ENCODE results near the gene RTRAF.

RTRAF gene

GRCh38 chr14:52051871-52052270 lies 62.5 kb downstream of the RTRAF start:
- no peak for DNase-seq

GRCh38 chr14:52052288-52052943 lies 63.1 kb downstream of the RTRAF start:
- DNase-seq = no peak

- no peak for DNase-seq
These were observed 63.7 kb downstream of the RTRAF start for GRCh38 chr14:52053044-52053443.

GRCh38 chr14:52054678-52055077 lies 65.3 kb downstream of the RTRAF start:
- no peak for DNase-seq

GRCh38 chr14:52055167-52055566 lies 65.8 kb downstream of the RTRAF start:
- DNase-seq = no peak

GRCh38 chr14:52058341-52058740 lies 69.0 kb downstream of the RTRAF start:
- peak; percentile 29 for DNase-seq

GRCh38 chr14:52059649-52060048 lies 70.3 kb downstream of the RTRAF start:
- no peak for DNase-seq

- peak; percentile 28 for DNase-seq
These were observed 70.7 kb downstream of the RTRAF start for GRCh38 chr14:52060080-52060479.

Data from islet precursor cell (in vitro differentiated cells).